ENCODE measurements around the gene SH3GL2. TPM values are rescaled to one million over a fixed set of nuclear protein-coding genes. Genes with fewer than 3 reads are reported as not detected.

Gene SH3GL2
- total and polyA plus RNA-seq, 2 donors (not counting 3 experiments of a cell fraction or from before 2014, with no cell fraction given) = 0.12 TPM; not detected in 1

- intact Hi-C loops (cut with micrococcal nuclease) = no loop called here
- peaks cover 0 to 2% of the 10 kb centered on the region in 2 experiments for H3K27me3 ChIP-seq (ENCODE audit: control insufficient read depth in 2 of 2, insufficient read depth in 2 of 2, low read length in 2 of 2)
- H3K36me3 ChIP-seq (ENCODE audit: control insufficient read depth in 2 of 2, extremely low read depth in 1 of 2, insufficient read depth in 2 of 2, low read length in 2 of 2) = no peaks in the 10 kb centered on the region
- ChIA-PET CTCF (no interaction called here), POLR2A (no interaction called here)
- no peaks in the 10 kb centered on the region for H4K20me1 ChIP-seq (replicated peaks; ENCODE audit: control insufficient read depth, extremely low read depth, insufficient read depth, low read length)
- no peaks in the 10 kb centered on the region for H3K9me1 ChIP-seq (replicated peaks; ENCODE audit: control insufficient read depth, extremely low read depth, insufficient read depth, low read length)
- dilution Hi-C loops (cut with MboI; ENCODE audit: extremely low pct_ligation_motif_present, low sequenced_read_pairs) = no loop called here
- no peaks in the 10 kb centered on the region for H3K9me3 ChIP-seq (replicated peaks; ENCODE audit: control insufficient read depth, insufficient read depth, low read length)
- no peak overlapping the region for H3K4me3 ChIP-seq (replicated peaks in 1 of 3; ENCODE audit: insufficient read depth in 1 of 3, low read depth in 1 of 3, low read length in 3 of 3)
- no peak overlapping the region for H3K9ac ChIP-seq (replicated peaks; ENCODE audit: extremely low read depth, insufficient read depth, low read length)
- BruUV-seq (replicated peaks) = no TSS peak
- DNase-seq (ENCODE audit: low read depth, low spot score) = no peak
- no peak overlapping the region for H2AFZ ChIP-seq (ENCODE audit: low read depth, low read length)
- TF ChIP-seq MAX (IDR thresholded peaks at IDR 0.05; ENCODE audit: insufficient read depth, insufficient read length) (no peak), MYC (IDR thresholded peaks at IDR 0.05; ENCODE audit: low read depth, low read length) (no peak), JUN (IDR thresholded peaks at IDR 0.05; ENCODE audit: borderline replicate concordance, insufficient read depth, insufficient read length, low read depth) (peak; percentile 2)
- no peak for FAIRE-seq
- no peak overlapping the region for H3K4me2 ChIP-seq (ENCODE audit: insufficient read depth, low read length)
- H3K27ac ChIP-seq (ENCODE audit: insufficient read depth, low read depth, low read length) = no peak overlapping the region
- H3K4me1 ChIP-seq (ENCODE audit: control insufficient read depth, extremely low read depth, insufficient read depth, low read length) = no peaks in the 10 kb centered on the region
- H3K79me2 ChIP-seq (ENCODE audit: control insufficient read depth, insufficient read depth, low read length) = no peaks in the 10 kb centered on the region
Measured at GRCh38 chr9:17600962-17601593, 22.2 kb downstream of the SH3GL2 start.

- no peak overlapping the region for H3K4me2 ChIP-seq (ENCODE audit: insufficient read depth, low read length)
- no peak overlapping the region for H2AFZ ChIP-seq (ENCODE audit: low read depth, low read length)
- H3K27ac ChIP-seq (ENCODE audit: insufficient read depth, low read depth, low read length) = no peak overlapping the region
- dilution Hi-C loops (cut with MboI; ENCODE audit: extremely low pct_ligation_motif_present, low sequenced_read_pairs) = no loop called here
- TF ChIP-seq JUN (IDR thresholded peaks at IDR 0.05; ENCODE audit: borderline replicate concordance, insufficient read depth, insufficient read length, low read depth) (no peak), EZH2 (IDR thresholded peaks at IDR 0.05; ENCODE audit: borderline replicate concordance, low read depth, low read length, severe bottlenecking) (no peak), GATA2 (IDR thresholded peaks at IDR 0.05; ENCODE audit: insufficient read depth, insufficient read length, low read depth, low read length) (no peak), MAX (IDR thresholded peaks at IDR 0.05; ENCODE audit: insufficient read depth, insufficient read length) (no peak), FOS (IDR thresholded peaks at IDR 0.05; ENCODE audit: borderline replicate concordance, insufficient read depth, low read length) (no peak), POLR2AphosphoS5 (IDR thresholded peaks at IDR 0.05; ENCODE audit: insufficient read depth, low read depth, low read length) (no peak), MYC (IDR thresholded peaks at IDR 0.05; ENCODE audit: low read depth, low read length) (no peak), CTCF (IDR thresholded peaks at IDR 0.05; ENCODE audit: extremely low read depth in 1 of 2, insufficient read depth in 1 of 2, low read depth in 1 of 2, low read length in 2 of 2) (no peak), POLR2A (IDR thresholded peaks at IDR 0.05; ENCODE audit: low read depth, low read length) (no peak)
- FAIRE-seq (no peak), DNase-seq (ENCODE audit: low read depth, low spot score) (no peak)
- no peaks in the 10 kb centered on the region for H3K36me3 ChIP-seq (ENCODE audit: control insufficient read depth in 2 of 2, extremely low read depth in 1 of 2, insufficient read depth in 2 of 2, low read length in 2 of 2)
- no peaks in the 10 kb centered on the region for H3K27me3 ChIP-seq (ENCODE audit: control insufficient read depth in 2 of 2, insufficient read depth in 2 of 2, low read length in 2 of 2)
- intact Hi-C loops (cut with micrococcal nuclease) = no loop called here
- ChIA-PET CTCF (interaction anchor here (1.6 kb wide), 1 partner anchor 12 kb away, joined by 4 read pairs; no protein-coding TSS in a partner anchor), POLR2A (no interaction called here)
- H3K79me2 ChIP-seq (ENCODE audit: control insufficient read depth, insufficient read depth, low read length) = no peaks in the 10 kb centered on the region
- H3K9ac ChIP-seq (replicated peaks; ENCODE audit: extremely low read depth, insufficient read depth, low read length) = no peak overlapping the region
- no TSS peak for BruUV-seq (replicated peaks)
- H3K9me3 ChIP-seq (replicated peaks; ENCODE audit: control insufficient read depth, insufficient read depth, low read length) = no peaks in the 10 kb centered on the region
- no peaks in the 10 kb centered on the region for H3K4me1 ChIP-seq (ENCODE audit: control insufficient read depth, extremely low read depth, insufficient read depth, low read length)
- no peaks in the 10 kb centered on the region for H3K9me1 ChIP-seq (replicated peaks; ENCODE audit: control insufficient read depth, extremely low read depth, insufficient read depth, low read length)
- no peaks in the 10 kb centered on the region for H4K20me1 ChIP-seq (replicated peaks; ENCODE audit: control insufficient read depth, extremely low read depth, insufficient read depth, low read length)
- no peak overlapping the region for H3K4me3 ChIP-seq (replicated peaks in 1 of 3; ENCODE audit: insufficient read depth in 1 of 3, low read depth in 1 of 3, low read length in 3 of 3)
Measured at GRCh38 chr9:17604556-17604955, 25.7 kb downstream of the SH3GL2 start.
